Measurements from ENCODE around the gene RIMBP2.

The RIMBP2 gene

GRCh38 chr12:130583317-130583716 is 132.8 kb downstream of the RIMBP2 start:
- Mint-ChIP-seq H3K27ac (no peak overlapping the region), H3K36me3 (peaks cover 2% of the 10 kb centered on the region), H3K4me3 (no peak overlapping the region), H3K4me1 (no peaks in the 10 kb centered on the region), H3K9me3 (peaks cover 6% of the 10 kb centered on the region), H3K27me3 (peaks cover 3% of the 10 kb centered on the region)
- no peak for DNase-seq (ENCODE audit: low spot score in 2 of 2)
- no peak for ATAC-seq (ENCODE audit: low read depth)

- H3K27me3 Mint-ChIP-seq, result no peaks in the 10 kb centered on the region
- ATAC-seq (ENCODE audit: low read depth) (no peak), DNase-seq (ENCODE audit: low spot score in 2 of 2) (no peak)
- no peaks in the 10 kb centered on the region for H3K36me3 Mint-ChIP-seq
- H3K4me3 Mint-ChIP-seq, result no peak overlapping the region
- H3K27ac Mint-ChIP-seq, result no peak overlapping the region
- no peaks in the 10 kb centered on the region for H3K4me1 Mint-ChIP-seq
- H3K9me3 Mint-ChIP-seq, result peaks cover 3% of the 10 kb centered on the region
These were observed 133.8 kb downstream of the RIMBP2 start for GRCh38 chr12:130582286-130582685.

- H3K27ac Mint-ChIP-seq, result no peak overlapping the region
- peaks cover 3% of the 10 kb centered on the region for H3K9me3 Mint-ChIP-seq
- ATAC-seq (ENCODE audit: low read depth), result no peak
These were observed 134.3 kb downstream of the RIMBP2 start for GRCh38 chr12:130581782-130582181.

GRCh38 chr12:130579231-130579630 is 136.9 kb downstream of the RIMBP2 start:
- H3K27ac Mint-ChIP-seq, result no peak overlapping the region
- H3K4me1 Mint-ChIP-seq, result no peaks in the 10 kb centered on the region
- peaks cover 3% of the 10 kb centered on the region for H3K9me3 Mint-ChIP-seq
- ATAC-seq (ENCODE audit: low read depth) (no peak), DNase-seq (ENCODE audit: low spot score in 2 of 2) (no peak)
- H3K4me3 Mint-ChIP-seq, result no peak overlapping the region
- no peaks in the 10 kb centered on the region for H3K27me3 Mint-ChIP-seq
- H3K36me3 Mint-ChIP-seq, result no peaks in the 10 kb centered on the region

More at GRCh38 chr12:130581782-130582181, 134.3 kb downstream of the RIMBP2 start:
- Mint-ChIP-seq H3K27me3 (no peaks in the 10 kb centered on the region), H3K4me3 (no peak overlapping the region), H3K4me1 (no peaks in the 10 kb centered on the region), H3K36me3 (no peaks in the 10 kb centered on the region)
- no peak for DNase-seq (ENCODE audit: low spot score in 2 of 2)

GRCh38 chr12:130577351-130577750 is 138.7 kb downstream of the RIMBP2 start:
- no peaks in the 10 kb centered on the region for H3K4me1 Mint-ChIP-seq
- DNase-seq (ENCODE audit: low spot score in 2 of 2) (no peak), ATAC-seq (ENCODE audit: low read depth) (no peak)
- no peaks in the 10 kb centered on the region for H3K36me3 Mint-ChIP-seq
- H3K9me3 Mint-ChIP-seq, result peaks cover 3% of the 10 kb centered on the region
- no peak overlapping the region for H3K4me3 Mint-ChIP-seq
- no peak overlapping the region for H3K27ac Mint-ChIP-seq
- H3K27me3 Mint-ChIP-seq, result no peaks in the 10 kb centered on the region

GRCh38 chr12:130576371-130576816 is 139.7 kb downstream of the RIMBP2 start:
- no peak overlapping the region for H3K27ac Mint-ChIP-seq
- ATAC-seq (ENCODE audit: low read depth) (no peak), DNase-seq (ENCODE audit: low spot score in 2 of 2) (no peak)
- H3K4me1 Mint-ChIP-seq, result no peaks in the 10 kb centered on the region
- no peaks in the 10 kb centered on the region for H3K27me3 Mint-ChIP-seq
- H3K36me3 Mint-ChIP-seq, result no peaks in the 10 kb centered on the region
- H3K4me3 Mint-ChIP-seq, result no peak overlapping the region
- H3K9me3 Mint-ChIP-seq, result peaks cover 3% of the 10 kb centered on the region

- H3K27me3 Mint-ChIP-seq, result no peaks in the 10 kb centered on the region
- no peak for DNase-seq (ENCODE audit: low spot score in 2 of 2)
- H3K4me1 Mint-ChIP-seq, result no peaks in the 10 kb centered on the region
- ATAC-seq (ENCODE audit: low read depth), result no peak
- H3K9me3 Mint-ChIP-seq, result peaks cover 1% of the 10 kb centered on the region
- H3K27ac Mint-ChIP-seq, result no peak overlapping the region
- no peaks in the 10 kb centered on the region for H3K36me3 Mint-ChIP-seq
- H3K4me3 Mint-ChIP-seq, result no peak overlapping the region
These were observed 141.7 kb downstream of the RIMBP2 start for GRCh38 chr12:130574402-130574801.

- no peak overlapping the region for H3K27ac Mint-ChIP-seq
These were observed 142.3 kb downstream of the RIMBP2 start for GRCh38 chr12:130573766-130574165.

GRCh38 chr12:130573235-130573634 is 142.9 kb downstream of the RIMBP2 start:
- Mint-ChIP-seq H3K36me3 (no peaks in the 10 kb centered on the region), H3K27me3 (no peaks in the 10 kb centered on the region), H3K27ac (no peak overlapping the region), H3K9me3 (peaks cover 1% of the 10 kb centered on the region), H3K4me3 (no peak overlapping the region), H3K4me1 (no peaks in the 10 kb centered on the region)
- ATAC-seq (ENCODE audit: low read depth) (no peak), DNase-seq (ENCODE audit: low spot score in 2 of 2) (no peak)

More at GRCh38 chr12:130573766-130574165, 142.3 kb downstream of the RIMBP2 start:
- Mint-ChIP-seq H3K4me3 (no peak overlapping the region), H3K9me3 (peaks cover 1% of the 10 kb centered on the region), H3K27me3 (no peaks in the 10 kb centered on the region), H3K4me1 (no peaks in the 10 kb centered on the region), H3K36me3 (no peaks in the 10 kb centered on the region)
- ATAC-seq (ENCODE audit: low read depth) (no peak), DNase-seq (ENCODE audit: low spot score in 2 of 2) (no peak)

GRCh38 chr12:130572553-130572952 is 143.5 kb downstream of the RIMBP2 start:
- no peaks in the 10 kb centered on the region for H3K36me3 Mint-ChIP-seq
- no peak for ATAC-seq (ENCODE audit: low read depth)
- no peak overlapping the region for H3K27ac Mint-ChIP-seq

GRCh38 chr12:130571734-130572133 is 144.4 kb downstream of the RIMBP2 start:
- Mint-ChIP-seq H3K36me3 (no peaks in the 10 kb centered on the region), H3K4me3 (no peak overlapping the region), H3K27ac (no peak overlapping the region), H3K27me3 (no peaks in the 10 kb centered on the region), H3K4me1 (no peaks in the 10 kb centered on the region), H3K9me3 (peaks cover 3% of the 10 kb centered on the region)
- ATAC-seq (ENCODE audit: low read depth), result no peak
- no peak for DNase-seq (ENCODE audit: low spot score in 2 of 2)

More at GRCh38 chr12:130572553-130572952, 143.5 kb downstream of the RIMBP2 start:
- DNase-seq (ENCODE audit: low spot score in 2 of 2), result no peak
- H3K27me3 Mint-ChIP-seq, result no peaks in the 10 kb centered on the region
- H3K4me3 Mint-ChIP-seq, result no peak overlapping the region
- no peaks in the 10 kb centered on the region for H3K4me1 Mint-ChIP-seq
- H3K9me3 Mint-ChIP-seq, result peaks cover 1% of the 10 kb centered on the region

GRCh38 chr12:130571089-130571488 is 145.0 kb downstream of the RIMBP2 start:
- ATAC-seq (ENCODE audit: low read depth) (no peak), DNase-seq (ENCODE audit: low spot score in 2 of 2) (no peak)
- Mint-ChIP-seq H3K9me3 (peaks cover 3% of the 10 kb centered on the region), H3K27ac (no peak overlapping the region), H3K4me1 (no peaks in the 10 kb centered on the region), H3K4me3 (no peak overlapping the region), H3K36me3 (no peaks in the 10 kb centered on the region), H3K27me3 (no peaks in the 10 kb centered on the region)

- Mint-ChIP-seq H3K27me3 (no peaks in the 10 kb centered on the region), H3K4me3 (no peak overlapping the region), H3K36me3 (no peaks in the 10 kb centered on the region), H3K4me1 (no peaks in the 10 kb centered on the region), H3K27ac (no peak overlapping the region), H3K9me3 (peaks cover 3% of the 10 kb centered on the region)
- DNase-seq (ENCODE audit: low spot score in 2 of 2) (no peak), ATAC-seq (ENCODE audit: low read depth) (no peak)
These were observed 146.6 kb downstream of the RIMBP2 start for GRCh38 chr12:130569521-130569920.

- Mint-ChIP-seq H3K36me3 (no peaks in the 10 kb centered on the region), H3K9me3 (peaks cover 5% of the 10 kb centered on the region), H3K27me3 (no peaks in the 10 kb centered on the region), H3K27ac (no peak overlapping the region), H3K4me3 (no peak overlapping the region), H3K4me1 (no peaks in the 10 kb centered on the region)
- ATAC-seq (ENCODE audit: low read depth) (no peak), DNase-seq (ENCODE audit: low spot score in 2 of 2) (no peak)
These were observed 147.6 kb downstream of the RIMBP2 start for GRCh38 chr12:130568501-130568900.

GRCh38 chr12:130568041-130568440 is 148.1 kb downstream of the RIMBP2 start:
- H3K4me3 Mint-ChIP-seq, result no peak overlapping the region
- H3K36me3 Mint-ChIP-seq, result no peaks in the 10 kb centered on the region
- peaks cover 5% of the 10 kb centered on the region for H3K9me3 Mint-ChIP-seq
- H3K27ac Mint-ChIP-seq, result no peak overlapping the region
- DNase-seq (ENCODE audit: low spot score in 2 of 2) (no peak), ATAC-seq (ENCODE audit: low read depth) (no peak)
- H3K27me3 Mint-ChIP-seq, result no peaks in the 10 kb centered on the region
- H3K4me1 Mint-ChIP-seq, result no peaks in the 10 kb centered on the region
